Trophoblast cell (in vitro differentiated cells and primary cell): ENCODE data around the gene SNX22.

Experiments used
- DNase-seq, 2 donors: peaks; one replicate each; pipeline ENCODE4 v3.0.0-alpha.2; 2016
- H2AFZ ChIP-seq: 2 replicates; pipeline ENCODE4 v1.6.1; 2013; ENCODE audit warnings: low read length, moderate library complexity, mild to moderate bottlenecking; ENCODE audit not compliant: insufficient read depth, poor library complexity
- H2AK5ac ChIP-seq: 2 replicates; pipeline ENCODE4 v1.6.1; 2013; ENCODE audit warnings: mild to moderate bottlenecking, low read length
- H2BK120ac ChIP-seq: 2 replicates; pipeline ENCODE4 v1.6.1; 2013; ENCODE audit warnings: low read length, mild to moderate bottlenecking, moderate library complexity; ENCODE audit not compliant: insufficient read depth, poor library complexity
- H2BK12ac ChIP-seq: 2 replicates; pipeline ENCODE4 v1.6.1; 2013; ENCODE audit warnings: mild to moderate bottlenecking, low read length, moderate library complexity
- H2BK5ac ChIP-seq: 2 replicates; pipeline ENCODE4 v1.6.1; 2013; ENCODE audit warnings: low read length, low read depth, moderate library complexity, mild to moderate bottlenecking; ENCODE audit not compliant: poor library complexity
- H3K14ac ChIP-seq: 2 replicates; pipeline ENCODE4 v1.6.1; 2013; ENCODE audit warnings: mild to moderate bottlenecking, low read length
- H3K18ac ChIP-seq: 2 replicates; pipeline ENCODE4 v1.6.1; 2013; ENCODE audit warnings: mild to moderate bottlenecking, low read length
- H3K23ac ChIP-seq: 2 replicates; pipeline ENCODE4 v1.6.1; 2013; ENCODE audit warnings: low read length
- H3K27ac ChIP-seq: 2 replicates; pipeline ENCODE4 v1.5.1; 2013; ENCODE audit warnings: low read depth, mild to moderate bottlenecking, inconsistent platforms, low read length, moderate library complexity
- H3K27me3 ChIP-seq: 2 replicates; pipeline ENCODE4 v1.6.1; 2013; ENCODE audit warnings: inconsistent platforms, mild to moderate bottlenecking, low read length, moderate library complexity; ENCODE audit not compliant: insufficient read depth
- H3K36me3 ChIP-seq, 2 experiments: 1 replicate in 1 of 2; 2 replicates in 1 of 2; pipeline ENCODE4 v1.6.1; 2013; ENCODE audit warnings: low read length in 2 of 2, mild to moderate bottlenecking in 2 of 2, moderate library complexity in 1 of 2; ENCODE audit not compliant: insufficient read depth in 2 of 2, control insufficient read depth in 1 of 2
- H3K4ac ChIP-seq: 2 replicates; pipeline ENCODE4 v1.6.1; 2013; ENCODE audit warnings: low read depth, mild to moderate bottlenecking, low read length, moderate library complexity
- H3K4me1 ChIP-seq, 2 experiments: 1 replicate in 1 of 2; 2 replicates in 1 of 2; pipeline ENCODE4 v1.6.1; 2013; ENCODE audit warnings: low read length in 2 of 2, mild to moderate bottlenecking in 2 of 2, moderate library complexity in 1 of 2; ENCODE audit not compliant: insufficient read depth in 2 of 2, control insufficient read depth in 1 of 2
- H3K4me2 ChIP-seq: 2 replicates; pipeline ENCODE4 v1.6.1; 2013; ENCODE audit warnings: inconsistent platforms, mild to moderate bottlenecking, low read length, moderate library complexity
- H3K4me3 ChIP-seq: 2 replicates; pipeline ENCODE4 v1.5.1; 2013; ENCODE audit warnings: mild to moderate bottlenecking, low read depth, low read length, inconsistent platforms
- H3K79me1 ChIP-seq: one replicate; pipeline ENCODE4 v1.6.1; 2013; ENCODE audit warnings: low read length
- H3K79me2 ChIP-seq: 2 replicates; pipeline ENCODE4 v1.6.1; 2013; ENCODE audit warnings: low read length, mild to moderate bottlenecking; ENCODE audit not compliant: control insufficient read depth, insufficient read depth, poor library complexity
- H3K9ac ChIP-seq: 2 replicates; pipeline ENCODE4 v1.6.1; 2013; ENCODE audit warnings: mild to moderate bottlenecking, low read length
- H3K9me3 ChIP-seq: 2 replicates; pipeline ENCODE4 v1.6.1; 2013; ENCODE audit warnings: low read depth, mild to moderate bottlenecking, control low read depth, inconsistent platforms, low read length; ENCODE audit not compliant: insufficient read depth
- H4K12ac ChIP-seq: 2 replicates; pipeline ENCODE4 v1.6.1; 2013; ENCODE audit warnings: low read depth, mild to moderate bottlenecking, low read length, moderate library complexity
- H4K8ac ChIP-seq: 2 replicates; pipeline ENCODE4 v1.6.1; 2013; ENCODE audit warnings: low read depth, mild to moderate bottlenecking, low read length, moderate library complexity
- H4K91ac ChIP-seq: one replicate; pipeline ENCODE4 v1.6.1; 2013; ENCODE audit warnings: low read depth, mild to moderate bottlenecking, low read length, moderate library complexity
- WGBS: extraction: QIAGEN DNeasy Blood & Tissue Kit; methylation state at CpG from one replicate; pipeline ENCODE4 v1.1.7; 2013; ENCODE audit warnings: missing lambda C conversion rate; ENCODE audit not compliant: insufficient read length, insufficient coverage; ENCODE audit errors: extremely low coverage; 5-methylcytosine and 5-hydroxymethylcytosine counted together

Gene SNX22

GRCh38 chr15:64122444-64122843 is 29.1 kb upstream of the SNX22 start:
- H3K27ac ChIP-seq, result no peak overlapping the region
- no peak overlapping the region for H2AK5ac ChIP-seq
- H2BK120ac ChIP-seq, result no peak overlapping the region
- no peak overlapping the region for H2BK12ac ChIP-seq
- H4K12ac ChIP-seq, result no peak overlapping the region
- H3K4ac ChIP-seq, result no peak overlapping the region
- H3K27me3 ChIP-seq, result no peaks in the 10 kb centered on the region
- no peak overlapping the region for H4K91ac ChIP-seq
- H3K4me1 ChIP-seq, result no peaks in the 10 kb centered on the region
- no peak overlapping the region for H3K23ac ChIP-seq
- no peak overlapping the region for H3K18ac ChIP-seq
- no CpG with 5 or more reads among the region's 1 CpG for WGBS
- no peak overlapping the region for H3K14ac ChIP-seq
- H3K36me3 ChIP-seq, result peaks cover 13 to 28% of the 10 kb centered on the region in 2 experiments
- no peaks in the 10 kb centered on the region for H3K79me2 ChIP-seq
- H3K9ac ChIP-seq, result no peak overlapping the region
- no peak overlapping the region for H2AFZ ChIP-seq
- no peaks in the 10 kb centered on the region for H3K79me1 ChIP-seq
- no peaks in the 10 kb centered on the region for H3K9me3 ChIP-seq
- H2BK5ac ChIP-seq, result no peak overlapping the region
- no peak for DNase-seq
- no peak overlapping the region for H3K4me3 ChIP-seq
- H4K8ac ChIP-seq, result no peak overlapping the region
- H3K4me2 ChIP-seq, result peak overlapping the region; percentile 31

- Histone ChIP-seq H2BK12ac (no peak overlapping the region), H3K27me3 (no peaks in the 10 kb centered on the region), H3K27ac (no peak overlapping the region), H3K4me2 (no peak overlapping the region), H3K79me2 (no peaks in the 10 kb centered on the region), H3K18ac (no peak overlapping the region), H3K36me3 (peaks cover 11 to 31% of the 10 kb centered on the region in 2 experiments), H3K14ac (no peak overlapping the region), H3K9ac (no peak overlapping the region), H2AK5ac (no peak overlapping the region), H4K12ac (no peak overlapping the region), H3K4me3 (no peak overlapping the region), H3K4me1 (no peaks in the 10 kb centered on the region), H2BK120ac (no peak overlapping the region), H4K8ac (no peak overlapping the region), H3K4ac (no peak overlapping the region), H2BK5ac (no peak overlapping the region), H3K9me3 (no peaks in the 10 kb centered on the region), H3K23ac (no peak overlapping the region), H3K79me1 (no peaks in the 10 kb centered on the region), H2AFZ (no peak overlapping the region), H4K91ac (no peak overlapping the region)
- no peak for DNase-seq
- WGBS, result no CpG with 5 or more reads among the region's 3 CpGs
These were observed 28.6 kb upstream of the SNX22 start for GRCh38 chr15:64122936-64123351.

GRCh38 chr15:64125978-64126377 is 25.6 kb upstream of the SNX22 start:
- no peaks in the 10 kb centered on the region for H3K79me1 ChIP-seq
- no peak overlapping the region for H4K91ac ChIP-seq
- no peak overlapping the region for H4K12ac ChIP-seq
- H3K4me2 ChIP-seq, result no peak overlapping the region
- DNase-seq, result no peak
- WGBS, result no CpG with 5 or more reads among the region's 3 CpGs
- no peak overlapping the region for H3K18ac ChIP-seq
- no peak overlapping the region for H3K14ac ChIP-seq
- no peak overlapping the region for H4K8ac ChIP-seq
- H2BK12ac ChIP-seq, result no peak overlapping the region
- H3K27me3 ChIP-seq, result no peaks in the 10 kb centered on the region
- no peaks in the 10 kb centered on the region for H3K4me1 ChIP-seq
- no peaks in the 10 kb centered on the region for H3K9me3 ChIP-seq
- no peaks in the 10 kb centered on the region for H3K79me2 ChIP-seq
- no peak overlapping the region for H3K27ac ChIP-seq
- H3K23ac ChIP-seq, result no peak overlapping the region
- no peak overlapping the region for H3K4ac ChIP-seq
- peaks cover 8 to 36% of the 10 kb centered on the region in 2 experiments for H3K36me3 ChIP-seq
- no peak overlapping the region for H3K4me3 ChIP-seq
- H2BK120ac ChIP-seq, result no peak overlapping the region
- no peak overlapping the region for H2AFZ ChIP-seq
- H2BK5ac ChIP-seq, result no peak overlapping the region
- H3K9ac ChIP-seq, result no peak overlapping the region
- no peak overlapping the region for H2AK5ac ChIP-seq

DNA sequence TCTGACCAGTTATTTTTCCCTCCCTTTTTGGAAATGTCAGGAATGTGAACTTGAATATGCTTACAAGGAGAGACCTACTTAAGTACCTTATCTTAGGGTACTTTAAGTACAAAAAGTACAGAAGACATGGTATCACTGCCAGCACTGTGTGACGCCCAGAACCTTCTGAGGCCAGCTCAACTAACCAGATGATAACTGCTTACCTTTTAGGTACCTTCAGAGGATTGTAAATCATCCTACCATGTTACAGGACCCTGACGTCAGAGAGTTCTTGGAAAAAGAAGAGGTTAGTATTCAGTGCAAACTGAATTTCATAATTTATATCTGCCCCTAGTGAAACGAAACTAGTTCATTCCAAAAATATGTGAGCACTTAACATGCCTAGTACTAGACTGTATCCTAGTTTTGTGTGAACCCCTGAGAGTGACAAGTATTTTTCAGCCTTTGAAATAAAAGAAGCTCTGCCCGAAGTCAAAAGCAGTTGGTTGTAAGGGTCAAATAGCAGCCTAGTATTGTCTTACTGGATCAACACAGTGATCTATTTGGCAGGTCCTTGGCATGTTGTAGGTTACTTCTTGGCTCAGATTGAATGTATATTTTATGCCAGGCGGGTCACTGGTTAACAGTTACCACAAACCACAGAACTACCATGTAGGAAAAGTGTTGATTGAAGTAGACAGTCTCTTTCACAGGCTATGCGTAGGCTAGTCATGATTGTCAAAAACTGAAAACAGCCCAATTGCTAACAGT is 23.8 kb upstream of the SNX22 start:
- Histone ChIP-seq H2BK12ac (no peak overlapping the region), H2BK5ac (no peak overlapping the region), H3K4me2 (no peak overlapping the region), H2AFZ (no peak overlapping the region), H3K4me1 (no peaks in the 10 kb centered on the region), H3K14ac (no peak overlapping the region), H3K23ac (no peak overlapping the region), H3K9me3 (no peaks in the 10 kb centered on the region), H2BK120ac (no peak overlapping the region), H3K27ac (no peak overlapping the region), H2AK5ac (no peak overlapping the region), H3K36me3 (peaks cover 20 to 50% of the 10 kb centered on the region in 2 experiments), H3K4ac (no peak overlapping the region), H3K9ac (no peak overlapping the region), H3K18ac (no peak overlapping the region), H4K91ac (no peak overlapping the region), H3K27me3 (no peaks in the 10 kb centered on the region), H4K8ac (no peak overlapping the region), H3K79me1 (no peaks in the 10 kb centered on the region), H3K79me2 (no peaks in the 10 kb centered on the region), H3K4me3 (no peak overlapping the region), H4K12ac (no peak overlapping the region)
- DNase-seq, result no peak
- whole genome bisulfite sequencing, result no CpG with 5 or more reads among the region's 6 CpGs
